ENCODE results near the gene NUAK2.

The NUAK2 gene

GRCh38 chr1:205309741-205310140 is 11.8 kb downstream of the NUAK2 start:
- Histone ChIP-seq H3K36me3 (ENCODE audit: control insufficient read depth in 1 of 2, insufficient read depth in 2 of 2, low read length in 2 of 2) (peaks cover 65 to 70% of the 10 kb centered on the region in 2 donors), H3K27ac (ENCODE audit: low read depth, low read length) (no peak overlapping the region), H3K27me3 (ENCODE audit: control insufficient read depth in 1 of 2, insufficient read depth in 2 of 2, low read length in 2 of 2) (no peaks in the 10 kb centered on the region), H3K4me3 (ENCODE audit: low read depth in 1 of 2, low read length in 2 of 2) (no peak overlapping the region), H3K4me1 (ENCODE audit: control insufficient read depth in 1 of 2, insufficient read depth in 2 of 2, low read length in 2 of 2) (peaks cover 76 to 78% of the 10 kb centered on the region in 2 donors), H3K9me3 (ENCODE audit: control insufficient read depth in 1 of 2, low read length in 2 of 2) (no peaks in the 10 kb centered on the region), H3K9ac (ENCODE audit: low read depth in 1 of 2, low read length in 2 of 2) (no peak overlapping the region)

GRCh38 chr1:205306929-205307566 is 14.5 kb downstream of the NUAK2 start:
- Histone ChIP-seq H3K36me3 (ENCODE audit: control insufficient read depth in 1 of 2, insufficient read depth in 2 of 2, low read length in 2 of 2) (peaks cover 82 to 93% of the 10 kb centered on the region in 2 donors), H3K4me1 (ENCODE audit: control insufficient read depth in 1 of 2, insufficient read depth in 2 of 2, low read length in 2 of 2) (peaks cover 67% of the 10 kb centered on the region in 2 donors), H3K27ac (ENCODE audit: low read depth, low read length) (peak overlapping the region; percentile 1)

GRCh38 chr1:205304695-205305070 is 16.9 kb downstream of the NUAK2 start:
- peaks cover 56 to 60% of the 10 kb centered on the region in 2 donors for H3K4me1 ChIP-seq (ENCODE audit: control insufficient read depth in 1 of 2, insufficient read depth in 2 of 2, low read length in 2 of 2)

More at GRCh38 chr1:205306929-205307566, 14.5 kb downstream of the NUAK2 start:
- no peak overlapping the region for H3K4me3 ChIP-seq (ENCODE audit: low read depth in 1 of 2, low read length in 2 of 2)
- no peaks in the 10 kb centered on the region for H3K9me3 ChIP-seq (ENCODE audit: control insufficient read depth in 1 of 2, low read length in 2 of 2)
- peak overlapping the region; percentile 16 to 33 for H3K9ac ChIP-seq (ENCODE audit: low read depth in 1 of 2, low read length in 2 of 2)
- no peaks in the 10 kb centered on the region for H3K27me3 ChIP-seq (ENCODE audit: control insufficient read depth in 1 of 2, insufficient read depth in 2 of 2, low read length in 2 of 2)

GRCh38 chr1:205304046-205304694 is 17.4 kb downstream of the NUAK2 start:
- no peak overlapping the region for H3K27ac ChIP-seq (ENCODE audit: low read depth, low read length)
- H3K36me3 ChIP-seq (ENCODE audit: control insufficient read depth in 1 of 2, insufficient read depth in 2 of 2, low read length in 2 of 2), result peaks cover 58 to 74% of the 10 kb centered on the region in 2 donors
- no peak overlapping the region for H3K9ac ChIP-seq (ENCODE audit: low read depth in 1 of 2, low read length in 2 of 2)
- H3K9me3 ChIP-seq (ENCODE audit: control insufficient read depth in 1 of 2, low read length in 2 of 2), result no peaks in the 10 kb centered on the region
- no peak overlapping the region for H3K4me3 ChIP-seq (ENCODE audit: low read depth in 1 of 2, low read length in 2 of 2)
- H3K4me1 ChIP-seq (ENCODE audit: control insufficient read depth in 1 of 2, insufficient read depth in 2 of 2, low read length in 2 of 2), result peaks cover 52 to 55% of the 10 kb centered on the region in 2 donors
- no peaks in the 10 kb centered on the region for H3K27me3 ChIP-seq (ENCODE audit: control insufficient read depth in 1 of 2, insufficient read depth in 2 of 2, low read length in 2 of 2)

More at GRCh38 chr1:205304695-205305070, 16.9 kb downstream of the NUAK2 start:
- Histone ChIP-seq H3K27ac (ENCODE audit: low read depth, low read length) (no peak overlapping the region), H3K4me3 (ENCODE audit: low read depth in 1 of 2, low read length in 2 of 2) (no peak overlapping the region), H3K9me3 (ENCODE audit: control insufficient read depth in 1 of 2, low read length in 2 of 2) (no peaks in the 10 kb centered on the region), H3K36me3 (ENCODE audit: control insufficient read depth in 1 of 2, insufficient read depth in 2 of 2, low read length in 2 of 2) (peaks cover 59 to 78% of the 10 kb centered on the region in 2 donors), H3K27me3 (ENCODE audit: control insufficient read depth in 1 of 2, insufficient read depth in 2 of 2, low read length in 2 of 2) (no peaks in the 10 kb centered on the region), H3K9ac (ENCODE audit: low read depth in 1 of 2, low read length in 2 of 2) (no peak overlapping the region)

GRCh38 chr1:205303247-205303888 is 18.2 kb downstream of the NUAK2 start:
- Histone ChIP-seq H3K36me3 (ENCODE audit: control insufficient read depth in 1 of 2, insufficient read depth in 2 of 2, low read length in 2 of 2) (peaks cover 50 to 66% of the 10 kb centered on the region in 2 donors), H3K4me1 (ENCODE audit: control insufficient read depth in 1 of 2, insufficient read depth in 2 of 2, low read length in 2 of 2) (peaks cover 44 to 47% of the 10 kb centered on the region in 2 donors), H3K27ac (ENCODE audit: low read depth, low read length) (no peak overlapping the region)

GRCh38 chr1:205301842-205302588 is 19.5 kb downstream of the NUAK2 start:
- Histone ChIP-seq H3K36me3 (ENCODE audit: control insufficient read depth in 1 of 2, insufficient read depth in 2 of 2, low read length in 2 of 2) (peaks cover 37 to 53% of the 10 kb centered on the region in 2 donors), H3K27ac (ENCODE audit: low read depth, low read length) (peak overlapping the region; percentile 52)

More at GRCh38 chr1:205303247-205303888, 18.2 kb downstream of the NUAK2 start:
- Histone ChIP-seq H3K27me3 (ENCODE audit: control insufficient read depth in 1 of 2, insufficient read depth in 2 of 2, low read length in 2 of 2) (no peaks in the 10 kb centered on the region), H3K9ac (ENCODE audit: low read depth in 1 of 2, low read length in 2 of 2) (no peak overlapping the region), H3K4me3 (ENCODE audit: low read depth in 1 of 2, low read length in 2 of 2) (no peak overlapping the region), H3K9me3 (ENCODE audit: control insufficient read depth in 1 of 2, low read length in 2 of 2) (no peaks in the 10 kb centered on the region)

GRCh38 chr1:205301205-205301821 is 20.2 kb downstream of the NUAK2 start:
- Histone ChIP-seq H3K27me3 (ENCODE audit: control insufficient read depth in 1 of 2, insufficient read depth in 2 of 2, low read length in 2 of 2) (no peaks in the 10 kb centered on the region), H3K9me3 (ENCODE audit: control insufficient read depth in 1 of 2, low read length in 2 of 2) (no peaks in the 10 kb centered on the region), H3K27ac (ENCODE audit: low read depth, low read length) (peak overlapping the region; percentile 52), H3K9ac (ENCODE audit: low read depth in 1 of 2, low read length in 2 of 2) (peak overlapping the region in 1 of 2 donors; percentile 42), H3K4me1 (ENCODE audit: control insufficient read depth in 1 of 2, insufficient read depth in 2 of 2, low read length in 2 of 2) (peaks cover 26 to 29% of the 10 kb centered on the region in 2 donors), H3K36me3 (ENCODE audit: control insufficient read depth in 1 of 2, insufficient read depth in 2 of 2, low read length in 2 of 2) (peaks cover 31 to 47% of the 10 kb centered on the region in 2 donors), H3K4me3 (ENCODE audit: low read depth in 1 of 2, low read length in 2 of 2) (peak overlapping the region in 1 of 2 donors; percentile 3)

More at GRCh38 chr1:205301842-205302588, 19.5 kb downstream of the NUAK2 start:
- Histone ChIP-seq H3K4me1 (ENCODE audit: control insufficient read depth in 1 of 2, insufficient read depth in 2 of 2, low read length in 2 of 2) (peaks cover 33 to 35% of the 10 kb centered on the region in 2 donors), H3K27me3 (ENCODE audit: control insufficient read depth in 1 of 2, insufficient read depth in 2 of 2, low read length in 2 of 2) (no peaks in the 10 kb centered on the region), H3K9me3 (ENCODE audit: control insufficient read depth in 1 of 2, low read length in 2 of 2) (no peaks in the 10 kb centered on the region), H3K9ac (ENCODE audit: low read depth in 1 of 2, low read length in 2 of 2) (peak overlapping the region in 1 of 2 donors; percentile 42), H3K4me3 (ENCODE audit: low read depth in 1 of 2, low read length in 2 of 2) (peak overlapping the region in 1 of 2 donors; percentile 3)

GRCh38 chr1:205300149-205300548 is 21.4 kb downstream of the NUAK2 start:
- Histone ChIP-seq H3K36me3 (ENCODE audit: control insufficient read depth in 1 of 2, insufficient read depth in 2 of 2, low read length in 2 of 2) (peaks cover 22 to 35% of the 10 kb centered on the region in 2 donors), H3K27ac (ENCODE audit: low read depth, low read length) (no peak overlapping the region), H3K27me3 (ENCODE audit: control insufficient read depth in 1 of 2, insufficient read depth in 2 of 2, low read length in 2 of 2) (no peaks in the 10 kb centered on the region)

GRCh38 chr1:205298191-205298994 is 23.2 kb downstream of the NUAK2 start:
- peaks cover 6 to 18% of the 10 kb centered on the region in 2 donors for H3K36me3 ChIP-seq (ENCODE audit: control insufficient read depth in 1 of 2, insufficient read depth in 2 of 2, low read length in 2 of 2)
- no peak overlapping the region for H3K27ac ChIP-seq (ENCODE audit: low read depth, low read length)
- peaks cover 41 to 44% of the 10 kb centered on the region in 2 donors for H3K4me1 ChIP-seq (ENCODE audit: control insufficient read depth in 1 of 2, insufficient read depth in 2 of 2, low read length in 2 of 2)
- no peak overlapping the region for H3K9ac ChIP-seq (ENCODE audit: low read depth in 1 of 2, low read length in 2 of 2)
- H3K4me3 ChIP-seq (ENCODE audit: low read depth in 1 of 2, low read length in 2 of 2), result no peak overlapping the region
- no peaks in the 10 kb centered on the region for H3K9me3 ChIP-seq (ENCODE audit: control insufficient read depth in 1 of 2, low read length in 2 of 2)
- no peaks in the 10 kb centered on the region for H3K27me3 ChIP-seq (ENCODE audit: control insufficient read depth in 1 of 2, insufficient read depth in 2 of 2, low read length in 2 of 2)

More at GRCh38 chr1:205300149-205300548, 21.4 kb downstream of the NUAK2 start:
- no peak overlapping the region for H3K4me3 ChIP-seq (ENCODE audit: low read depth in 1 of 2, low read length in 2 of 2)
- H3K9ac ChIP-seq (ENCODE audit: low read depth in 1 of 2, low read length in 2 of 2), result no peak overlapping the region
- peaks cover 24 to 27% of the 10 kb centered on the region in 2 donors for H3K4me1 ChIP-seq (ENCODE audit: control insufficient read depth in 1 of 2, insufficient read depth in 2 of 2, low read length in 2 of 2)
- no peaks in the 10 kb centered on the region for H3K9me3 ChIP-seq (ENCODE audit: control insufficient read depth in 1 of 2, low read length in 2 of 2)

All from duodenal mucosa (tissue), 2 donors.